Hepatocyte (in vitro differentiated cells): ENCODE results near the gene UBQLN3. TPM values are rescaled to one million over a fixed set of nuclear protein-coding genes. Genes with fewer than 3 reads are reported as not detected.

Experiments
- DNase-seq: peaks from one replicate; pipeline ENCODE4 v3.0.0-alpha.2; 2016; ENCODE audit warnings: low spot score
- H2AFZ ChIP-seq: fragments of 200-600 bp; sonication (generic); 2 replicates; pipeline ENCODE4 v1.6.0; 2016; ENCODE audit warnings: antibody characterized with exemption, mild to moderate bottlenecking
- H3K27ac ChIP-seq: fragments of 200-600 bp; sonication (generic); 2 replicates; pipeline ENCODE4 v1.5.1; 2016; ENCODE audit warnings: mild to moderate bottlenecking
- H3K27me3 ChIP-seq: fragments of 200-600 bp; sonication (generic); 2 replicates; pipeline ENCODE4 v1.6.1; 2016
- H3K36me3 ChIP-seq: fragments of 200-600 bp; sonication (generic); replicated peaks from 2 replicates; pipeline ENCODE4 v1.5.1; 2016; ENCODE audit warnings: low read depth; ENCODE audit not compliant: insufficient read depth
- H3K4me1 ChIP-seq: fragments of 200-600 bp; sonication (generic); 2 replicates; pipeline ENCODE4 v1.5.1; 2016; ENCODE audit warnings: mild to moderate bottlenecking, moderate library complexity; ENCODE audit not compliant: insufficient read depth
- H3K4me2 ChIP-seq: fragments of 200-600 bp; sonication (generic); 2 replicates; pipeline ENCODE4 v1.6.0; 2016
- H3K4me3 ChIP-seq: fragments of 200-600 bp; sonication (generic); 2 replicates; pipeline ENCODE4 v1.5.1; 2016; ENCODE audit warnings: mild to moderate bottlenecking
- H3K79me2 ChIP-seq: fragments of 200-600 bp; sonication (generic); 2 replicates; pipeline ENCODE4 v1.6.0; 2017; ENCODE audit warnings: mild to moderate bottlenecking
- H3K9me2 ChIP-seq: fragments of 200-600 bp; sonication (generic); replicated peaks from 2 replicates; pipeline ENCODE4 v1.6.0; 2017; ENCODE audit warnings: mild to moderate bottlenecking; ENCODE audit not compliant: insufficient read depth
- H3K9me3 ChIP-seq: fragments of 200-600 bp; sonication (generic); 2 replicates; pipeline ENCODE4 v1.5.1; 2016; ENCODE audit warnings: low read depth, mild to moderate bottlenecking
- H4K20me1 ChIP-seq: fragments of 200-600 bp; sonication (generic); 2 replicates; pipeline ENCODE4 v1.6.0; 2016; ENCODE audit warnings: mild to moderate bottlenecking; ENCODE audit not compliant: insufficient read depth, poor library complexity, severe bottlenecking
- CTCF ChIP-seq: fragments of 200-600 bp; sonication (generic); IDR thresholded peaks from 2 replicates; pipeline ENCODE4 v1.5.1; 2016; ENCODE audit warnings: antibody characterized with exemption, mild to moderate bottlenecking; ENCODE audit not compliant: poor library complexity
- EZH2 ChIP-seq: fragments of 200-600 bp; sonication (generic); IDR thresholded peaks from 2 replicates; pipeline ENCODE4 v1.6.1; 2016; ENCODE audit warnings: antibody characterized with exemption, mild to moderate bottlenecking, borderline replicate concordance
- EZH2phosphoT487 ChIP-seq: fragments of 200-600 bp; sonication (generic); IDR thresholded peaks from one replicate; pipeline ENCODE4 v1.6.1; 2018; ENCODE audit warnings: antibody characterized with exemption, mild to moderate bottlenecking, low read depth, moderate library complexity; ENCODE audit not compliant: unreplicated experiment, severe bottlenecking
- WGBS: methylation state at CpG from one replicate; pipeline ENCODE4 v1.1.6; 2016; ENCODE audit warnings: low lambda C conversion rate; ENCODE audit errors: missing lambda C conversion rate; 5-methylcytosine and 5-hydroxymethylcytosine counted together
- polyA plus RNA-seq: library from polyadenylated mRNA; unstranded; fragments of >200 nt; fragmentation: Nextera tagmentation; extraction: Ambion mirVana; gene quantifications from 2 replicates; pipeline ENCODE4 v1.2.1, GENCODE V29; 2016
- total RNA-seq: library from RNA; depleted of rRNA; stranded (reverse); fragments of >200 nt; gene quantifications from 2 replicates; pipeline ENCODE4 v1.2.3, GENCODE V29; 2014

UBQLN3 gene
- total and polyA plus RNA-seq, 2 experiments from 2014 or later: 0.50 TPM; not detected in 1

GRCh38 chr11:5505363-5506048 is 4.3 kb downstream of the UBQLN3 start:
- Histone ChIP-seq H3K9me3 (no peaks in the 10 kb centered on the region), H3K27me3 (no peaks in the 10 kb centered on the region), H3K4me1 (no peaks in the 10 kb centered on the region), H3K79me2 (no peaks in the 10 kb centered on the region), H3K4me2 (no peak overlapping the region), H3K4me3 (no peak overlapping the region), H3K9me2 (no peaks in the 10 kb centered on the region), H3K27ac (no peak overlapping the region), H4K20me1 (no peaks in the 10 kb centered on the region), H2AFZ (no peak overlapping the region), H3K36me3 (no peaks in the 10 kb centered on the region)
- WGBS: 88% methylated on average over 9 of the region's 9 CpGs
- TF ChIP-seq CTCF: no peak
- TF ChIP-seq EZH2: no peak
- no peak for TF ChIP-seq EZH2phosphoT487
- no peak for DNase-seq

GRCh38 chr11:5504403-5504921 is 5.3 kb downstream of the UBQLN3 start:
- Histone ChIP-seq H3K36me3 (no peaks in the 10 kb centered on the region), H3K4me1 (no peaks in the 10 kb centered on the region), H3K4me3 (no peak overlapping the region), H3K9me2 (no peaks in the 10 kb centered on the region), H3K27me3 (no peaks in the 10 kb centered on the region), H4K20me1 (no peaks in the 10 kb centered on the region), H2AFZ (no peak overlapping the region), H3K9me3 (no peaks in the 10 kb centered on the region), H3K4me2 (no peak overlapping the region), H3K79me2 (no peaks in the 10 kb centered on the region), H3K27ac (no peak overlapping the region)
- TF ChIP-seq EZH2 (no peak), EZH2phosphoT487 (no peak), CTCF (no peak)
- DNase-seq: no peak
- WGBS: 86% methylated on average over 2 of the region's 2 CpGs

- Histone ChIP-seq H3K27ac (no peak overlapping the region), H3K9me3 (no peaks in the 10 kb centered on the region), H3K36me3 (no peaks in the 10 kb centered on the region), H3K79me2 (no peaks in the 10 kb centered on the region), H4K20me1 (no peaks in the 10 kb centered on the region), H2AFZ (no peak overlapping the region), H3K4me1 (no peaks in the 10 kb centered on the region), H3K27me3 (no peaks in the 10 kb centered on the region), H3K4me2 (no peak overlapping the region), H3K9me2 (no peaks in the 10 kb centered on the region), H3K4me3 (no peak overlapping the region)
- TF ChIP-seq CTCF (no peak), EZH2 (no peak), EZH2phosphoT487 (no peak)
- no peak for DNase-seq
- 89% methylated on average over 6 of the region's 6 CpGs for WGBS
Observed at GRCh38 chr11:5500393-5500801, 9.4 kb downstream of the UBQLN3 start.

GRCh38 chr11:5499671-5500070 is 10.1 kb downstream of the UBQLN3 start:
- WGBS: 73% methylated on average over 2 of the region's 2 CpGs
- Histone ChIP-seq H3K79me2 (no peaks in the 10 kb centered on the region), H2AFZ (no peak overlapping the region), H3K4me2 (no peak overlapping the region), H3K9me2 (no peaks in the 10 kb centered on the region), H3K27me3 (no peaks in the 10 kb centered on the region), H3K4me3 (no peak overlapping the region), H4K20me1 (no peaks in the 10 kb centered on the region), H3K36me3 (no peaks in the 10 kb centered on the region), H3K4me1 (no peaks in the 10 kb centered on the region), H3K27ac (no peak overlapping the region), H3K9me3 (no peaks in the 10 kb centered on the region)
- DNase-seq: no peak
- TF ChIP-seq EZH2 (no peak), EZH2phosphoT487 (no peak), CTCF (no peak)
